Mesodermal cell (in vitro differentiated cells): ENCODE results near the gene BIN2.

Experiments used
- H3K27ac ChIP-seq: 2 replicates; pipeline ENCODE4 v1.7.0; 2013; ENCODE audit warnings: mild to moderate bottlenecking, low read depth, low read length, moderate library complexity; ENCODE audit not compliant: severe bottlenecking
- H3K36me3 ChIP-seq: 2 replicates; pipeline ENCODE4 v1.7.1; 2013; ENCODE audit warnings: mild to moderate bottlenecking, low read length, moderate library complexity; ENCODE audit not compliant: control insufficient read depth, insufficient read depth
- H3K4me1 ChIP-seq: one replicate; pipeline ENCODE4 v1.7.1; 2013; ENCODE audit warnings: mild to moderate bottlenecking, low read length; ENCODE audit not compliant: insufficient read depth, control insufficient read depth, poor library complexity, severe bottlenecking
- H3K4me3 ChIP-seq: 2 replicates; pipeline ENCODE4 v1.7.0; 2013; ENCODE audit warnings: low read length, control low read depth, mild to moderate bottlenecking; ENCODE audit not compliant: insufficient read depth, poor library complexity, severe bottlenecking; ENCODE audit errors: extremely low read depth
- H3K9me3 ChIP-seq: 2 replicates; pipeline ENCODE4 v1.7.1; 2013; ENCODE audit warnings: mild to moderate bottlenecking, low read length, moderate library complexity; ENCODE audit not compliant: control insufficient read depth
- WGBS, 2 experiments: methylation state at CpG; one replicate each; pipeline ENCODE4 v1.1.5; 2013; ENCODE audit warnings: missing lambda C conversion rate in 2 of 2; ENCODE audit not compliant: insufficient coverage in 2 of 2; 5-methylcytosine and 5-hydroxymethylcytosine counted together

The BIN2 gene

GRCh38 chr12:51362307-51362706, 38.3 kb upstream of the BIN2 start:
- Histone ChIP-seq H3K36me3 (peaks cover 3% of the 10 kb centered on the region), H3K27ac (no peak overlapping the region), H3K9me3 (no peaks in the 10 kb centered on the region), H3K4me3 (no peak overlapping the region), H3K4me1 (no peaks in the 10 kb centered on the region)
- WGBS, 2 experiments = 92 to 95% methylated on average over 2 to 4 of the region's 6 CpGs

GRCh38 chr12:51361161-51362016, 37.4 kb upstream of the BIN2 start:
- Histone ChIP-seq H3K9me3 (no peaks in the 10 kb centered on the region), H3K27ac (no peak overlapping the region), H3K36me3 (peaks cover 5% of the 10 kb centered on the region), H3K4me1 (no peaks in the 10 kb centered on the region), H3K4me3 (no peak overlapping the region)
- WGBS, 2 experiments = 84 to 88% methylated on average over 8 of the region's 8 CpGs

- no peak overlapping the region for H3K27ac ChIP-seq
- 92% methylated on average over 2 of the region's 2 CpGs; no CpG with 5 or more reads in 1 of the 2 experiments for WGBS, 2 experiments
- H3K36me3 ChIP-seq = peaks cover 5% of the 10 kb centered on the region
- H3K9me3 ChIP-seq = no peaks in the 10 kb centered on the region
- no peak overlapping the region for H3K4me3 ChIP-seq
- H3K4me1 ChIP-seq = no peaks in the 10 kb centered on the region
Measured at GRCh38 chr12:51360315-51360714, 36.3 kb upstream of the BIN2 start.

GRCh38 chr12:51359851-51360250, 35.9 kb upstream of the BIN2 start:
- H3K36me3 ChIP-seq = peaks cover 5% of the 10 kb centered on the region
- no peak overlapping the region for H3K4me3 ChIP-seq
- no peaks in the 10 kb centered on the region for H3K4me1 ChIP-seq
- no peak overlapping the region for H3K27ac ChIP-seq
- no peaks in the 10 kb centered on the region for H3K9me3 ChIP-seq
- WGBS, 2 experiments = 88 to 90% methylated on average over 1 to 3 of the region's 4 CpGs

DNA sequence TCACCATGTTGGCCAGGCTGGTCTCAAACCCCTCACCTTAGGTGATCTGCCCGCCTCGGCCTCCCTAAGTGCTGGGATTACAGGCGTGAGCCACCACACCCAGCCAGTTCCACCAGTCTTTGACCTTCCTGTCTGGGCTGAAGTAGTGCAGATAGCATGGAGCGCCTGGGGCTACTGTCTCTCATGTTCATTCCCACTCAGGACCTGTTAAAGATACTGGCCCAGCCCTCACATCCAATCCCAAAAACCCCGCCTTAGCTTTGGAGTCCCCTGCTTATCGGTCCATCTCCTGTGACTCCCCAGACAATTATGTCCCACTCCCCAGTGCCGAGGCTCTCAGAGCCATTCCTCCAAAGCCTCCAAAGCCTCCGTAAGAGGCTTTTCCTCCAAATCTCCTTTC, 34.5 kb upstream of the BIN2 start:
- no peak overlapping the region for H3K4me3 ChIP-seq
- no peaks in the 10 kb centered on the region for H3K4me1 ChIP-seq
- 91 to 96% methylated on average over 7 to 8 of the region's 8 CpGs for WGBS, 2 experiments
- H3K9me3 ChIP-seq = no peaks in the 10 kb centered on the region
- H3K36me3 ChIP-seq = peaks cover 5% of the 10 kb centered on the region
- no peak overlapping the region for H3K27ac ChIP-seq

DNA sequence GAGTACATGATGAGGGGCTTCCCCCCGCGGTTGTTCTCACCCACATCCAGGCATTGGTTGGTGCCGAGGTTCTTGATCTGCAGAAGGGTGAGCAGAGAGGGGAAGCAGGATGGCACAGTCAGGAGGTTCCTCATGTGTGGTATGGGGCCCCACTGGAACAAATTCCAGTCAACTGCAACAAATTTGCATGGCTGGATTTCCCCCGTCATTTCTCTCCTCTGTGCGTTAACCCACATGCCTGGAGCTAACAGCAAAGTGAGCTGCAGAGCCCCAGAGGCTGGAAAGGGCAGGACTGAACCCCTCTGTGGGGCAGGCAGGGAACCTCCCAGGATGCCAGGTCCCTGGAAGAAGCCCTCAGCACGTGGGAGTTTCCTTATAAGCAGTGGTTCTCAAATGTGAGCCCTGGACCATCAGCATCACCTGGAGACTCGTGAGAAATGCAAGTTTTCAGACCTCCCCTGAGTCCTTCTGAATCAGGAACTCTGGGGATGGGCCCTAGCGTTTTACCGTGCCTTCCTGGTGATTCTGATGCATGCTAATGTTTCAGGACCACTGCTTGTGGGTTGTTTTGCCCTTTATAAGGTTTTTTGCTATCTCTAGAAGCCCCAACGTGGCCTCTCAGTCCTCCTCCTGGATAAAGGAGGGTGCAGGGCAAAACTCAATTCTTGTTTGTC, 33.5 kb upstream of the BIN2 start:
- Histone ChIP-seq H3K36me3 (peaks cover 5% of the 10 kb centered on the region), H3K9me3 (no peaks in the 10 kb centered on the region), H3K4me3 (no peak overlapping the region), H3K27ac (no peak overlapping the region), H3K4me1 (no peaks in the 10 kb centered on the region)
- WGBS, 2 experiments = 89 to 90% methylated on average over 8 to 9 of the region's 10 CpGs

DNA sequence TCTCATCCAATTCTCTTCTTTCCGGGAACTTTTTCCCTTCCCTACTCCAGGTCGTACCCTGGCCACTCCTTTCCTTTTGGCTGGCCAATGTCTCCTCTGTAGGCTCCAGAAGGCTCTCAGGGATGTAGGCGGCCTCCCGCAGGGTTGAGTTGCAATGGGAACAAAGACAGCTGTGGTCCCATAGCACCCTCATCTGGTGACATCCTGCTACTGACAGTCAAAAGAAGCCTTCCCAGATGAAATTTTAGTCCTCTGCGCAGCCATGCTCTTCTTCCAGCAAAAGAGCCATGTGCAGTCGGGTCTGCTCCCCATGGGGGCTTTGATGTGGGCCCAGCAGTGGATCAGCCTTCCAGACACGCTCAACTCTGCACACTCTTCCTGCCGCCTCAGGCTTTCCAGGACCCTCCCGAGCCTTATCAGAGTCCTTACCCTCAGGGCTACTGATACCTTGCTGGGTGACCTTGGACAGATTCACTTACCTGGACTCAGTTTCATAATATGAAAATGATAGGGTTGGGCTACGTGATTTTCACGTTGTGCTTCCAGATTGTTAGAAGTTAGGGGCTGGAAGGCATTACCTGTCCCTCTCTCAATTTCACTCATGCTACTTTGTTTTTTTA, 28.0 kb upstream of the BIN2 start:
- H3K36me3 ChIP-seq = no peaks in the 10 kb centered on the region
- no peaks in the 10 kb centered on the region for H3K9me3 ChIP-seq
- WGBS, 2 experiments = 32 to 34% methylated on average over 8 of the region's 11 CpGs
- no peak overlapping the region for H3K27ac ChIP-seq
- H3K4me1 ChIP-seq = peaks cover 4% of the 10 kb centered on the region
- H3K4me3 ChIP-seq = no peak overlapping the region

DNA sequence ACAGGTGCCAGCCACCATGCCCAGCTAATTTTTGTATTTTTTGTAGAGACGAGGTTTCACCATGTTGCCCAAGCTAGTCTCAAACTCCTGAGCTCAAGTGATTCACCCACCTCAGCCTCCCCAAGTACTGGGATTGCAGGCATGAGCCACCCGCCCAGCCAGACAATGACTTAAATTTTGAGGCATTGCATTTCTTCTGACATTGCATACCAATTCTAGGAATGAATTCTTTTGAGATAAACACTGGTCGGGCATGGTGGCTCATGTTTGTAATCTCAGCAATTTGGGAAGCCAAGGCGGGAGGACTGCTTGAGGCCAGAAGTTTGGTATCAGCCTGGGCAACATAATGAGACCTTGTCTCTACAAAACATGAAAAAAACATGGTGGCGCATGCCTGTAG, 25.1 kb upstream of the BIN2 start:
- Histone ChIP-seq H3K4me1 (peaks cover 16% of the 10 kb centered on the region), H3K4me3 (no peak overlapping the region), H3K9me3 (no peaks in the 10 kb centered on the region), H3K27ac (no peak overlapping the region), H3K36me3 (no peaks in the 10 kb centered on the region)
- WGBS, 2 experiments = 86 to 97% methylated on average over 4 of the region's 5 CpGs

- WGBS, 2 experiments = 88 to 89% methylated on average over 3 to 4 of the region's 4 CpGs
Measured at GRCh38 chr12:51348116-51348515, 24.1 kb upstream of the BIN2 start.

DNA sequence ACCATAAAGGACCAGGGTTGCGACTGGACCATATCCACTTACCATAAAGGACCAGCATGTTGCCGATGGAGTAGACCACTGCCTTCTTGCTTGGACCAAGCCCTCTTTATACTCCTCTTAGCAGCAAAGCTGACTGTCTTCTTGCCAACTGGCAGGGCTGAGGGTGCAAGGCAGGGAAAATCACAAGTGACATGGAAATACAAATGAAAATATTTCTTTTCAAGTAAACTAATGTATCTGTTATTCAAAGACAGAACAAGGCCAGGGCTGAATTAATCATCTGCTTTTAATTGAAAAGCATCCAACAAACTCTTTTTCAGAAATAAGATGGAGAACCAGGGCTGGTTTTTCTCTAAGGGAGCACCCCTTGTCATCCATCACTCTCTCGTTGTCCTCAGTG, 22.6 kb upstream of the BIN2 start, which contains the start of gene CELA1:
Gene CELA1, minus strand, starts transcription at position 99 of the 400 bp plus-strand sequence. Its CDS starts 41 bp downstream, at position 58.
- WGBS, 2 experiments = 92 to 94% methylated on average over 2 of the region's 3 CpGs
- no peaks in the 10 kb centered on the region for H3K36me3 ChIP-seq
- no peak within 1 kb of the TSS for H3K4me3 ChIP-seq
- peaks cover 12% of the 10 kb centered on the region for H3K4me1 ChIP-seq
- no peaks in the 10 kb centered on the region for H3K9me3 ChIP-seq
- no peak within 1 kb of the TSS for H3K27ac ChIP-seq

More at GRCh38 chr12:51348116-51348515, 24.1 kb upstream of the BIN2 start:
- Histone ChIP-seq H3K4me3 (no peak overlapping the region), H3K4me1 (peaks cover 16% of the 10 kb centered on the region), H3K27ac (no peak overlapping the region), H3K9me3 (no peaks in the 10 kb centered on the region), H3K36me3 (no peaks in the 10 kb centered on the region)
